NB4 (cell line): ENCODE results near the gene LRRC7.

ENCODE experiments used
- DNase-seq: peaks from one replicate; pipeline ENCODE4 v3.0.0; 2010; ENCODE audit warnings: low read depth
- H3K4me3 ChIP-seq: one replicate; pipeline ENCODE4 v1.5.1; 2011; ENCODE audit warnings: mild to moderate bottlenecking, low read depth, low read length, moderate library complexity
- MYC ChIP-seq: IDR thresholded peaks from 2 replicates; pipeline ENCODE4 v1.6.1; 2011; ENCODE audit warnings: low read depth, low read length
- POLR2A ChIP-seq: IDR thresholded peaks from 2 replicates; pipeline ENCODE4 v1.6.1; 2011; ENCODE audit warnings: mild to moderate bottlenecking; ENCODE audit not compliant: insufficient read length; ENCODE audit errors: extremely low read depth
- TF ChIP-seq, protein P1 (sequence below): IDR thresholded peaks from 2 replicates; pipeline ENCODE4 v1.6.1; 2011; ENCODE audit warnings: low read depth, low read length
- TF ChIP-seq, protein P2 (sequence below): IDR thresholded peaks from one replicate; pipeline ENCODE4 v1.5.1; 2012; ENCODE audit warnings: low read depth, low read length

Gene LRRC7

DNA sequence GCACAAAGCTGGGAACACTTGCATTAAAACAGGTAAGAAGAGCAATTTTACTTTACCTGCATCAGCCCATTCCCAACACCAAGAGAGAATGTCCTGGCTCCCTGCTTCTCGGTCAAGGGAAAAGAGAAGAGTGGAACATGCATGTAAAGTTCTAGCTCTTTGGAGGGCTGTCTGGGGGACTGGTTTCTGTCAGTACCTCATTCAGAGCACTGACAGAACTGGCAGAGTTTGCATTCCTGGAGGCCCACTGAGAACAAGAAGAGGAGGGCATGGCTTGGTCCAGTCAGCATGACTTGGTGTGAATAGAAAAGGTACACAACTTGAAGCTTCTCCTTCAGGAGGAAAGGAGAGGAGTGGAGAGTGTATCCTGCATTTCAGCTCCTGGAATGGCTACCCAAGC lies 83.9 kb downstream of the LRRC7 start:
- no peak for DNase-seq
- no peak overlapping the region for H3K4me3 ChIP-seq
- TF ChIP-seq, protein P1, sequence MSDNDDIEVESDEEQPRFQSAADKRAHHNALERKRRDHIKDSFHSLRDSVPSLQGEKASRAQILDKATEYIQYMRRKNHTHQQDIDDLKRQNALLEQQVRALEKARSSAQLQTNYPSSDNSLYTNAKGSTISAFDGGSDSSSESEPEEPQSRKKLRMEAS = no peak
- TF ChIP-seq, protein P2, sequence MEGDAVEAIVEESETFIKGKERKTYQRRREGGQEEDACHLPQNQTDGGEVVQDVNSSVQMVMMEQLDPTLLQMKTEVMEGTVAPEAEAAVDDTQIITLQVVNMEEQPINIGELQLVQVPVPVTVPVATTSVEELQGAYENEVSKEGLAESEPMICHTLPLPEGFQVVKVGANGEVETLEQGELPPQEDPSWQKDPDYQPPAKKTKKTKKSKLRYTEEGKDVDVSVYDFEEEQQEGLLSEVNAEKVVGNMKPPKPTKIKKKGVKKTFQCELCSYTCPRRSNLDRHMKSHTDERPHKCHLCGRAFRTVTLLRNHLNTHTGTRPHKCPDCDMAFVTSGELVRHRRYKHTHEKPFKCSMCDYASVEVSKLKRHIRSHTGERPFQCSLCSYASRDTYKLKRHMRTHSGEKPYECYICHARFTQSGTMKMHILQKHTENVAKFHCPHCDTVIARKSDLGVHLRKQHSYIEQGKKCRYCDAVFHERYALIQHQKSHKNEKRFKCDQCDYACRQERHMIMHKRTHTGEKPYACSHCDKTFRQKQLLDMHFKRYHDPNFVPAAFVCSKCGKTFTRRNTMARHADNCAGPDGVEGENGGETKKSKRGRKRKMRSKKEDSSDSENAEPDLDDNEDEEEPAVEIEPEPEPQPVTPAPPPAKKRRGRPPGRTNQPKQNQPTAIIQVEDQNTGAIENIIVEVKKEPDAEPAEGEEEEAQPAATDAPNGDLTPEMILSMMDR = no peak
- no peak for TF ChIP-seq POLR2A
- TF ChIP-seq MYC = no peak

DNA sequence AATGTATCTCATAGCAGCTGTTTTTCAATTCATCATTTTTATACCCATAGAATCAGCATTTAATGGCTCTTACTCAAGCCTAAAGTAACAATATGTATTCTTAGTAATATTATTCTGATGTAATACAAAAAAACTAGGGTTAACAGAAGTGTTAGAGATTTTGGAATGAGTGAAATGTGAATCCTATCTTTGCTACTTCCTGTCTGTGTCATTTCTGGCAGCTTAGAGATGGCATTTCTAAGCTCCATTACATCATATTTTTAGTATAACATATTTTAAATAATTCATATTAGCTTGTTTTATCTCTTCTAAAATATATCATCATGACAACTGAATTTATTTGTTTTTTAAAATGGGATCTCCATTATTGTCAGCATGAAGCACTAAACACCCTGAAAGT lies 90.2 kb downstream of the LRRC7 start:
- TF ChIP-seq, protein P2 = no peak
- TF ChIP-seq, protein P1 = no peak
- TF ChIP-seq POLR2A = no peak
- no peak overlapping the region for H3K4me3 ChIP-seq
- DNase-seq = no peak

DNA sequence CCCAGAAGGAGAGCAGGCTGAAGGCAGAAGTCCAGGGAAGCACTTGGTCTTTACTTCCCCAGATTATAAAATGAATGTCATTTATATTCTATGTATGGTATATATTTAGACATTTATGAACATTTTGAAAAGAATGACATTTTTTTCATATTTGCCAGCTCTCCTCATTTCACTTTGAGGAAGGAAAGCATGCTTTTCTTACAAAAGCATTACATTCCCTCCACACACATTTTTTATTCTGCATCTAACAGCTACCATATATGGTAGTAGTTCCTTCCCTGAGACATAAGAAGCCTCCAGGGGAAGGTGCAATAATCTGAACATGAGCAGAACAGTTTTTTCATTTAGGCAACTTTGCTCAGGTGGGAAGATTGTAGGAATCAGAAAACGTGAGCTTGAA lies 94.0 kb downstream of the LRRC7 start:
- TF ChIP-seq, protein P2 = no peak
- TF ChIP-seq, protein P1 = no peak
- TF ChIP-seq MYC = no peak
- TF ChIP-seq POLR2A = no peak

DNA sequence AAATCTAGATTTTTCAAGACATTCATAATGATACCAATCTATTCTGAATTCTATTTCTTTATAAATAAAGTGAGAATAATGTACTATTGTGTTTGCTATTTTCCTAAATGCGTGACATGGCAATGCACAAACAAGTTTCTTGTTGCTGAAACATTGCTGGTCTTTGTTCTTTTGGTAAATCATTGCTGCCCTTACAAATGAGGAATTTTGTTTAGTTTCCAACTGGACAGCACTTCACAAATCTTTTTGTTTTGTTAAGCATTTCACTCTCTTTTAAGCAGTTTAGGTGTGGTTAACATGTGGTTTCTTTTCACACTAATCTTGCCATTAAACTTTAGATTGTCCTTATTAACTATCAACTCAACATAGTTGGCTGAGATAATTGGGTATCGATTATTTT lies 94.6 kb downstream of the LRRC7 start:
- TF ChIP-seq MYC (no peak), POLR2A (no peak)
- TF ChIP-seq, protein P2 = no peak
- TF ChIP-seq, protein P1 = no peak
- no peak for DNase-seq
- no peak overlapping the region for H3K4me3 ChIP-seq

More for the DNA sequence above, 94.0 kb downstream of the LRRC7 start:
- no peak overlapping the region for H3K4me3 ChIP-seq
- no peak for DNase-seq

DNA sequence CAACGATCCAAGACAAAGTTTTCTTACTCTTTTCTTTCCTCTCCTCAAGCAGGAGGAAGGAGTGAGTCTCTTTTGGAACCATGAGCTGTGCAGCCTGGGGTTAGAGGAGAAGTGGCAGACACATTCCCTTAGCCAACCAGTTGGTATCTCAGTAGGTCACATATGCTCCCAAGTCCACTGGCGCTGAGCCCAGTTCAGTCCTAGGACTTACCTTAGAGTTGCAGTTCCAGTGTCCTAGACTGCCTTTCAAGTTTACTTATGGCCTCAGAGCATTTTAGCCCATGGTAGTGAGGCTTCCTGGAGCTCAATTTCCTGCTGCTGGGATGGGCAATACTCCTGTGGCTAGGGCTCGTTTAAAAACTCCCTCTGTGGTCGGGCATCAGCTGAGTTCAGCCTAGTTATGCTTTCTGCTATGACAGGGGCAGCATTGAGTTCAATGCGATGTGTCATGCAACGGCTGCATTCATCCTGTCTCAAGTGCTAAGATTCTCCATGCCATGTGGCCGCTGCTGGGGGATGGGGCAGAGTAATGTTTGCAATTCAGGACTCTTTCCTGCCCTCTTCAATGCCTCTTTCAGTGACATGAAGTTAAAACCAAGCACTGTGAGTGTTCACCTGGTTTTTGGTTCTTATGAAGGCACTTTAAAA lies 103.8 kb downstream of the LRRC7 start:
- no peak overlapping the region for H3K4me3 ChIP-seq
- peak; percentile 17 for DNase-seq
- TF ChIP-seq, protein P2 = no peak
- TF ChIP-seq MYC = no peak
- TF ChIP-seq POLR2A = no peak
- TF ChIP-seq, protein P1 = no peak

DNA sequence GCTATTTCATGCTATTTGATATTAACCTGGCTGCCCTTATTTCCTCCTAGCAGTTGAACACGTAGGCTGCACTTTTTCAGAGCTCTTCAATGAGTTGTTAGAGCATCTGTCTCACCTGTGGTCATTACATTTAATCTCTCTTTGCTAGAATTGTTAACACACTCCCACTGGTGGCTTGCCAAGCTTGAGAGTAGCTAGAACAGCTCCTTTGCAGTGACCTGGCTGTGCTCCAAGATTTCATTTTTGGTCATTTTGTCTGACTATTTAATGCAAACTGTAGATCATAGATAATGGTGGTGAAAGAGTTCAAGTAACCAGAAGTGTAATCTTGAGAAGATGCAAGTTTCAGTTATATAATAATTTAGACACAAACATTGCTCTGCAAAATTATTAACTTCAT lies 105.6 kb downstream of the LRRC7 start:
- no peak for DNase-seq
- TF ChIP-seq, protein P1 = no peak
- TF ChIP-seq MYC (no peak), POLR2A (no peak)
- TF ChIP-seq, protein P2 = no peak
- H3K4me3 ChIP-seq = no peak overlapping the region
